ENCODE results near the gene ZCCHC13.
"Not testable (repeated sequence)": the region's sequence is repeated elsewhere in the genome, so short reads cannot be mapped to it uniquely, and the experiment has no call there.

Gene ZCCHC13

DNA sequence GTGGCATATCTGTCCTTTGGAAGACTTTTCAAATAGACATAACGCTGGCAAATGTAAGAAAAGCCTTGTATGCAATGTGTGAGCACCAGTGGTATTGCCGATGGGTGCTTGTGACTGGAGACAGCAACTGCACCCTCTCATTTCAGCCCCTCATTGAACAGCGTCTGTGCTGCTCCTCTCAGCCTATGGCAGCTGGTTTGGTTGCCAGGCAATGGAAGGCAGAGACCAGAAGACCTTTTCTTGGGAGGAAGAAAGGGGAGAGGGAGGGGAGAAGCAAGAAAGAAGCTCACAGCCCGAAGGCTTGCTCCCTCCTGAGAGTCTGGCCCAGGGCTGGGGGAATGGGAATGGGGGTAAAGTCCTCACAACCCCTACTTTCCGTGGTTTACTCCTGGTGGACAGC lies 20.2 kb downstream of the ZCCHC13 start:
- no peak overlapping the region for H3K4me3 ChIP-seq (ENCODE audit: low read depth in 1 of 2, low read length in 2 of 2)
- H3K27me3 ChIP-seq (ENCODE audit: low read depth, low read length): no peaks in the 10 kb centered on the region
- no peaks in the 10 kb centered on the region for H3K36me3 ChIP-seq (ENCODE audit: control insufficient read depth in 1 of 2, insufficient read depth in 2 of 2, low read length in 2 of 2)
- H3K9me3 ChIP-seq (ENCODE audit: control insufficient read depth in 1 of 2, low read length in 2 of 2): no peaks in the 10 kb centered on the region
- H3K27ac ChIP-seq (ENCODE audit: low read length): no peak overlapping the region
- no peaks in the 10 kb centered on the region for H3K4me1 ChIP-seq (ENCODE audit: control insufficient read depth in 1 of 2, insufficient read depth in 2 of 2, low read length in 2 of 2)

DNA sequence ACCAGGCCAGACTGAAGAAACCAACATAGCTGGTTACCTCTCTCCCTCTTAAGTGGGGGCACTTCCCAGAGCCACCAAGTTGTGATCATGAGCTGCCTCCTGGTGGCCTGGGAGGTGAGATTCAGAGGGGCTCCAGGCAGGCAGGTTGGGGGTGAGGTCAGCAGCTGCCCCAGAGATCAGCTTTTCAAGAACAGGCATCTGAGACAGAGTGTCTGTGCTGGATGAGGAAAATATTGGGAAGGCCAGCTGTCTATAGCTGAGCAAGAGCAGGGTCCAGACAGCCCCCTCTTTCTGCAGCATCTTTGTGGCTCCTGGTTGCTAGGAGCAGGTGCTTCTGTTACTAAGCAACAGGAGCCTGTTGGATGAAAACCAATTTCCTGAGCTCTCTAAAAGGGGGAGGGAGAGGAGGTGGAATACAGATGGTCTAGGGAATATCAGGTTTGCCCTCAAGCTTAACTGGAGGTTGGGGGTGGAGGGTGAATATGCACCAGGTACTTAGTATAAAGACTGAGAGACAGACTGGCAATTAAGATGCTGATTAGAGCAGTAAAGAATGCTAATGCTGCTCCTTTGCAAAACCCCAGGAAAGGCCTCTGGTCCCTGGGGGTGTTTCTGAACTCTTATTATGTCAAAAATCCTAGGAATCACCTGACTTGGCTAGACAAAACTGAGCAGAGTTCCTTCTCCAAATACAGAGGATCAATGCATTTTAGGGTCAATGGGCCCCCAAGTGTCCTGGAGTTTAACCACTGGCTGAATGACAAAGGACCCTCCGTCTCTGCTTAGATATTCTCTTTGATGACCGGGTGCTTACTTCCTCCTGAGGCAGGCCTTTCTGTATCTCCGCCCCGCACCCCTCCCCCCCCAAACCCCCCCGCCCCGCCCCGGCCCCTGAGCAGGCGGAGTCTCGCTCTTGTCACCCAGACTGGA lies 21.4 kb downstream of the ZCCHC13 start:
- H3K4me3 ChIP-seq (ENCODE audit: low read depth in 1 of 2, low read length in 2 of 2): no peak overlapping the region
- H3K27me3 ChIP-seq (ENCODE audit: low read depth, low read length): no peaks in the 10 kb centered on the region
- no peaks in the 10 kb centered on the region for H3K4me1 ChIP-seq (ENCODE audit: control insufficient read depth in 1 of 2, insufficient read depth in 2 of 2, low read length in 2 of 2)
- H3K36me3 ChIP-seq (ENCODE audit: control insufficient read depth in 1 of 2, insufficient read depth in 2 of 2, low read length in 2 of 2): no peaks in the 10 kb centered on the region
- no peak overlapping the region for H3K27ac ChIP-seq (ENCODE audit: low read length)
- H3K9me3 ChIP-seq (ENCODE audit: control insufficient read depth in 1 of 2, low read length in 2 of 2): no peaks in the 10 kb centered on the region

DNA sequence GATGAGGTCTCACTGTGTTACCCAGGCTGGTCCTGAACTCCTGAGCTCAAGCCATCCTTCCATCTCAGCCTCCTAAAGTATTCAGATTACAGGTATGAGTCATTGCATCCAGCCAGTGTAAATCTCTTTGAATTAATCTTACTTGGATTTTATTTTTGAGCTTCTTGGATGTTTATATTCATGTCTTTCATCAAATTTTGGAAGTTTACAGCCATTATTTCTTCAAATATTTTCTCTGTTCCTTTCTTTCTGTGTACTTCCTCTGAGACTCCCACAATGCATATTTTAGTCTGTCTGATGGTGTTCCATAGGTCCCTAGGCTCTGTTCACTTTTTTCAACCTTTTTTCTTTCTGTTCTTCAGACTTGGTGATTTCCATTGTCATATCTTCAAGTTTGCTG lies 34.9 kb downstream of the ZCCHC13 start:
- Histone ChIP-seq H3K27me3 (ENCODE audit: low read depth, low read length) (no peaks in the 10 kb centered on the region), H3K36me3 (ENCODE audit: control insufficient read depth in 1 of 2, insufficient read depth in 2 of 2, low read length in 2 of 2) (no peaks in the 10 kb centered on the region), H3K4me1 (ENCODE audit: control insufficient read depth in 1 of 2, insufficient read depth in 2 of 2, low read length in 2 of 2) (peaks cover 0 to 3% of the 10 kb centered on the region in 2 donors), H3K27ac (ENCODE audit: low read length) (no peak overlapping the region), H3K4me3 (ENCODE audit: low read depth in 1 of 2, low read length in 2 of 2) (no peak overlapping the region), H3K9me3 (ENCODE audit: control insufficient read depth in 1 of 2, low read length in 2 of 2) (no peaks in the 10 kb centered on the region)

DNA sequence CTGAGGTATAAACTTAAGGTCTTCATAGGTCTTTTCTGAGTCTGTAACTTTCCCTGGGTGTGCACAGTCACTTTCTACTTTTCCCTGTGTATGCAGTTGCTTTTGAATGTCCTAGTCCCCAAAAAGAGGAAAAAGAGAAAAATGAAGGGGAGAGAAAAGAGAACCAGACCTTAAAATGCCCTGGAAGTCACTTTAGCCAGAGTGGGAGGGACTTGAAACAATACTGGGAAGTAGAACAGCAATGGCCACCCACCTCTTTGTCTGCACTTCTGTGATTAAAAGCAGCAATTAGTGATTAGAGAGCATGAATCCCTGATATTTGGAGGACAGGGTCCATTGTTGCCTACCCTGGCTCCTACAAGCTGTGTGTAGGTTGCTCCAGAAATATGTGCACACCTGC lies 36.1 kb downstream of the ZCCHC13 start:
- Histone ChIP-seq H3K4me1 (ENCODE audit: control insufficient read depth in 1 of 2, insufficient read depth in 2 of 2, low read length in 2 of 2) (peaks cover 0 to 3% of the 10 kb centered on the region in 2 donors), H3K27me3 (ENCODE audit: low read depth, low read length) (no peaks in the 10 kb centered on the region), H3K27ac (ENCODE audit: low read length) (no peak overlapping the region), H3K4me3 (ENCODE audit: low read depth in 1 of 2, low read length in 2 of 2) (no peak overlapping the region), H3K36me3 (ENCODE audit: control insufficient read depth in 1 of 2, insufficient read depth in 2 of 2, low read length in 2 of 2) (no peaks in the 10 kb centered on the region), H3K9me3 (ENCODE audit: control insufficient read depth in 1 of 2, low read length in 2 of 2) (no peaks in the 10 kb centered on the region)

DNA sequence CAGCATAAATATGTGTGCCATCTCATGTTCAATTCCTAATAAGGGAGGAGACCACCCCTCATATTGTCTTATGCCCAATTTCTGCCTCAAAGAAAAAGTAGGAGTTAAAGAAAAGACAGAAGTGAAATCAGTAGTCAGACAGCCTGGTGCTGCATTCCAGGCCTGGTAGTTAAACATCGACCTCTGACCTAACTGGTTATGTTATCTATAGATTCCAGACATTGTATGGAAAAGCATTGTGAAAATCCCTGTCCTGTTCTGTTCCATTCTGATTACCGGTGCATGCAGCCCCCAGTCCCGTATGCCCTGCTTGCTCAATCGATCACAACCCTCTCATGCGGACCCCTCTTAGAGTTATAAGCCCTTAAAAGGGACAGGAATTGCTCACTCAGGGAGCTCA lies 38.2 kb downstream of the ZCCHC13 start:
- H3K4me3 ChIP-seq (ENCODE audit: low read depth in 1 of 2, low read length in 2 of 2); H3K4me1 ChIP-seq (ENCODE audit: control insufficient read depth in 1 of 2, insufficient read depth in 2 of 2, low read length in 2 of 2); H3K36me3 ChIP-seq (ENCODE audit: control insufficient read depth in 1 of 2, insufficient read depth in 2 of 2, low read length in 2 of 2); H3K27ac ChIP-seq (ENCODE audit: low read length); H3K9me3 ChIP-seq (ENCODE audit: control insufficient read depth in 1 of 2, low read length in 2 of 2); H3K27me3 ChIP-seq (ENCODE audit: low read depth, low read length): not testable (repeated sequence)

DNA sequence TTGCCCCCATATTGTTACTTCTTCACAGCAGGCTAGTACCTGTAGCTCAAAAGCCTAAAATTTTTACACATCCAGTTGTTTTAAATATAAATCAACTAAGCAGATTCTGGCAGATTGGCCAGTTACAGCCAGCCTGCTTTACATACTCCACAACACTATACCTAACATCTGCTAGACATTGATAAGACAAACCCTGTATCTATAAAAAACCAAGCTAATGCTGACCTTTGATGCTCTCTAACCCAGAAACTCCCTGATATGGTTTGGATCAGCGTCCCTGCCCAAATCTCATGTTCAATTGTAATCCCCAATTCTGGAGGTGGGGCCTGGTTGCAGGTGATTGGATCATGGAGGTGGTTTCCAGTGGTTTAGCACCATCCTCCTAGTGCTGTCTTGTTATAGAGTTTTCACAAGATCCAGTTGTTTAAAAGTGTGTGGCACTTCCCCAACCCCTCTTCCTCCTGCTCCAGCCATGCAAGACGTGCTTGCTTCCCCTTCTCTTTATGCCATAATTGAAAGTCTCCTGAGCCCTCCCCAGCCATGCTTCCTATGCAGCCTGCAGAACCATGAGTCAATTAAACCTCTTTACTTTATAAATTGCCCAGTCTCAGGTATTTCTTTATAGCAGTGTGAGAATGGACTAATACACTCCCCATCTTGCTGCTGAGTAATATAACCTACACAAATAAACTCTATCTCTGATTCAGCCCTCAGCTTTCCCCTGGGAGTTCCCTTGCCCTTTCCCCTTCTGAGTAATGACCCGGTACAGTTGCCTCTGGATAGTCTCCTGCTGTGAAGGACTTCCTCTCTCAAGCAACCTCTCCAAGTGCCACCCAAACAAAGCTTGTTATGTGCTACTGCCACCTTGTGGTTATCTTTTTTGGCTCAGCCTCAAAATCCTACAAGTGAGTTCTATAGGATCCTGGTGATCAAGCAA lies 39.6 kb downstream of the ZCCHC13 start:
- Histone ChIP-seq H3K27ac (ENCODE audit: low read length) (no peak overlapping the region), H3K36me3 (ENCODE audit: control insufficient read depth in 1 of 2, insufficient read depth in 2 of 2, low read length in 2 of 2) (no peaks in the 10 kb centered on the region), H3K27me3 (ENCODE audit: low read depth, low read length) (no peaks in the 10 kb centered on the region), H3K4me3 (ENCODE audit: low read depth in 1 of 2, low read length in 2 of 2) (no peak overlapping the region), H3K9me3 (ENCODE audit: control insufficient read depth in 1 of 2, low read length in 2 of 2) (no peaks in the 10 kb centered on the region), H3K4me1 (ENCODE audit: control insufficient read depth in 1 of 2, insufficient read depth in 2 of 2, low read length in 2 of 2) (peaks cover 0 to 3% of the 10 kb centered on the region in 2 donors)

DNA sequence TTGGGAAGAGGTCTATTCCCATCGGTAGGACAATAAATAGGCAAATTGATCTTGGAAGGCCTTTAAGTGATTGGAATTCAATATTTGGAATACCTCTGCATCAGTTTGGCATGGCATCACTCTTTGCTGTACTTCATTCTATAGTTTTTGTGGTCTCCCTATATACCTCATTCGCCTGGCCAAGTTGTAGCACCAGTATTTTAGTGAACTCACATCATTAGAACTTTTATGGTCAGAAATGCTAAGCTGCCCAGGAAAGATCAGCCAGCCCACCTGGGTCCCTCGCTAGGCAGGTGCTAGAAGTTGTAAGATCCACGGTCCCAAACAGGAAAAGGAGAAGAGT lies 40.3 kb downstream of the ZCCHC13 start:
- Histone ChIP-seq H3K4me3 (ENCODE audit: low read depth in 1 of 2, low read length in 2 of 2) (no peak overlapping the region), H3K27ac (ENCODE audit: low read length) (no peak overlapping the region), H3K9me3 (ENCODE audit: control insufficient read depth in 1 of 2, low read length in 2 of 2) (no peaks in the 10 kb centered on the region), H3K36me3 (ENCODE audit: control insufficient read depth in 1 of 2, insufficient read depth in 2 of 2, low read length in 2 of 2) (no peaks in the 10 kb centered on the region), H3K4me1 (ENCODE audit: control insufficient read depth in 1 of 2, insufficient read depth in 2 of 2, low read length in 2 of 2) (peaks cover 0 to 3% of the 10 kb centered on the region in 2 donors), H3K27me3 (ENCODE audit: low read depth, low read length) (no peaks in the 10 kb centered on the region)

DNA sequence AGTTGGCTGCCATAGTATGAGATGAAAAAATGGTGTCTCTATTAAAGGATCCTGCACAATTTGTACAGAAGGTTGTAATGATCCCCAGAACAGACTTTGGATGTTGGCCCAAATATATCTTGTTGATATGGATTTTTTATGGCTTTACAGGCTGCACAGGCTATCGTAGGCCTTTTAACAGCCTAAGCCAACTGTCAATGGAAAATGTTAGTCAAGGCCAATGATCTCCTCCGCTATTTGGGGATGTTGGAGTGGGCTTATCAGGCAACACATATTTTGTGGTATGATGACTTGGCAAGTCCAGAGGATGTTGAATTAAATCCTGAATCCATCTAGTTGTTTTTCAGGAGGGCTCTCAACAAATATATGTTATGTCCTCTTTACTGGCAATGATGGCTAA lies 42.1 kb downstream of the ZCCHC13 start:
- Histone ChIP-seq H3K36me3 (ENCODE audit: control insufficient read depth in 1 of 2, insufficient read depth in 2 of 2, low read length in 2 of 2) (no peaks in the 10 kb centered on the region), H3K4me3 (ENCODE audit: low read depth in 1 of 2, low read length in 2 of 2) (no peak overlapping the region), H3K9me3 (ENCODE audit: control insufficient read depth in 1 of 2, low read length in 2 of 2) (no peaks in the 10 kb centered on the region), H3K27me3 (ENCODE audit: low read depth, low read length) (no peaks in the 10 kb centered on the region), H3K4me1 (ENCODE audit: control insufficient read depth in 1 of 2, insufficient read depth in 2 of 2, low read length in 2 of 2) (peaks cover 0 to 3% of the 10 kb centered on the region in 2 donors), H3K27ac (ENCODE audit: low read length) (no peak overlapping the region)

DNA sequence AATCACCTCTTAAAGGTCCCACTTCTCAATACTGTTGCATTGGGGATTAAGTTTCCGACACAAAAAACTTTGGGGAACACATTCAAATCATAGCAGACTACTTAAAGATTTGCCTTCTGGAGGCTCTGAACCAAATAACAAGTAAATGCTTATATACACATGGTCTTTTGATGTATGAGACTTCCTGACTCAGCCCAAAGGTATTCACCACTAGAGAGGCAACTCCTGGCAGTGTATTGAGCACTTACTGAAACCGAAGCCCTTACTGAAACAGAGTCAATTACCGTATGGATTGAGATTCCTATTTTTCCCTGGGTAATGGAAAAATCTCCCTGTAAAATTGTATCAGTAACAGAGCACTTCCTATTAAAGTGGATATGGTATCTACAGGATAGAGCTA lies 45.4 kb downstream of the ZCCHC13 start:
- no peaks in the 10 kb centered on the region for H3K4me1 ChIP-seq (ENCODE audit: control insufficient read depth in 1 of 2, insufficient read depth in 2 of 2, low read length in 2 of 2)
- H3K36me3 ChIP-seq (ENCODE audit: control insufficient read depth in 1 of 2, insufficient read depth in 2 of 2, low read length in 2 of 2): no peaks in the 10 kb centered on the region
- H3K27me3 ChIP-seq (ENCODE audit: low read depth, low read length): no peaks in the 10 kb centered on the region
- no peaks in the 10 kb centered on the region for H3K9me3 ChIP-seq (ENCODE audit: control insufficient read depth in 1 of 2, low read length in 2 of 2)
- H3K27ac ChIP-seq (ENCODE audit: low read length): no peak overlapping the region
- H3K4me3 ChIP-seq (ENCODE audit: low read depth in 1 of 2, low read length in 2 of 2): no peak overlapping the region

DNA sequence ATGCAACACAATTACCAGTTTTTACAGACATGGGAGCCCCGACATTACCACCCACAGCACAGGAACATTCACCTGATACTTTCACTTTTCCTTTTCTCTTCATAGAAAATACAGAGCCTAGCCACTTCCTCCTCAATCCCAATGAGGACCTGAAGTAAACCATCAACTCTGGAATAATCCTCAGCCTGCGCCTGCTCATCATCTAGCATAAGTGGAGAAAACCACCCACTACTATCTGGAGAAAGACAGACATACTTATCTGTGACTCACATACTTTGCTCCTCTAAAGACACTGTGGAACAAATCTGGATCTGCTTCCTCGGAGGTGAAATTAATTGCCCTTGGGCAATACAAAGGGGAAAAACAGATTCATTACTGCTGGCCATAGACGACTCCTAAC lies 47.8 kb downstream of the ZCCHC13 start:
- no peak overlapping the region for H3K4me3 ChIP-seq (ENCODE audit: low read depth in 1 of 2, low read length in 2 of 2)
- H3K9me3 ChIP-seq (ENCODE audit: control insufficient read depth in 1 of 2, low read length in 2 of 2): no peaks in the 10 kb centered on the region
- no peaks in the 10 kb centered on the region for H3K4me1 ChIP-seq (ENCODE audit: control insufficient read depth in 1 of 2, insufficient read depth in 2 of 2, low read length in 2 of 2)
- no peaks in the 10 kb centered on the region for H3K27me3 ChIP-seq (ENCODE audit: low read depth, low read length)
- H3K36me3 ChIP-seq (ENCODE audit: control insufficient read depth in 1 of 2, insufficient read depth in 2 of 2, low read length in 2 of 2): no peaks in the 10 kb centered on the region
- H3K27ac ChIP-seq (ENCODE audit: low read length): no peak overlapping the region

DNA sequence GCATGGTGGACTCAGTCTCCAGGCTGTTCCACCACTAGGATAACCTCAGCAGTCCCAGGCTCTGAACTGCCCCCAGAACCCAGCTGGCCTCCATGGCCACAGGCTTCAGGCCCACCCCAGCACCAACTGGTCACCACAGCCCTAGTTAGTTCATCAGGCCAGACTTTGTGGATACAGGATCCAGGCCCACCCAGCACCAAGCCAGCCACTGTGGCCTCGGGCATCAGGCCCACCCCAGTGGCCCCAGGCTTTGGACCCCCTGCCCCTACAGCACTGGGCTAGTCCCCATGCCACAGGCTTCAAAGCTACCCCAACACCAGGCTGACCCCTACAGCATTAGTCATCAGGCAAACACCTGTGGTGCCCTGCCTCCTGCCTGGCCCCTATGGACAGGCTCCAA lies 50.0 kb downstream of the ZCCHC13 start:
- Histone ChIP-seq H3K4me3 (ENCODE audit: low read depth in 1 of 2, low read length in 2 of 2) (no peak overlapping the region), H3K4me1 (ENCODE audit: control insufficient read depth in 1 of 2, insufficient read depth in 2 of 2, low read length in 2 of 2) (no peaks in the 10 kb centered on the region), H3K9me3 (ENCODE audit: control insufficient read depth in 1 of 2, low read length in 2 of 2) (no peaks in the 10 kb centered on the region), H3K36me3 (ENCODE audit: control insufficient read depth in 1 of 2, insufficient read depth in 2 of 2, low read length in 2 of 2) (no peaks in the 10 kb centered on the region), H3K27ac (ENCODE audit: low read length) (no peak overlapping the region), H3K27me3 (ENCODE audit: low read depth, low read length) (no peaks in the 10 kb centered on the region)
